Endothelial cell of umbilical vein (primary cell): ENCODE results near the gene NCS1. TPM values are rescaled to one million over a fixed set of nuclear protein-coding genes. Genes with fewer than 3 reads are reported as not detected.

Experiments used
- BruUV-seq: library from RNA; stranded (reverse); fragments of 400-500 nt; replicated peaks from 2 replicates; lab custom pipeline; 2021; lab: Mats Ljungman, UMichigan
- CTCF ChIA-PET: fragments of 300-600, 350-600 bp; sonication (Branson Sonifier 250); formaldehyde crosslinking; loops from one replicate; lab custom pipeline; 2021; ENCODE audit warnings: antibody characterized with exemption, inconsistent platforms; lab: Charles Lee
- POLR2A ChIA-PET: fragments of 300-600, 350-600 bp; sonication (Branson Sonifier 250); formaldehyde crosslinking; loops from one replicate; lab custom pipeline; 2021; ENCODE audit warnings: antibody characterized with exemption, inconsistent platforms; lab: Charles Lee
- DNase-seq: peaks from one replicate; pipeline ENCODE4 v3.0.0-alpha.2; 2011; ENCODE audit warnings: low read depth, low spot score
- FAIRE-seq: peaks from 2 replicates; lab custom pipeline; 2011; peaks lifted over from hg19 to GRCh38; lab: Jason Lieb, UNC
- H2AFZ ChIP-seq: 2 replicates; pipeline ENCODE4 v1.6.0; 2012; ENCODE audit warnings: low read depth, low read length, control low read depth, inconsistent platforms
- H3K27ac ChIP-seq: 2 replicates; pipeline ENCODE4 v1.5.1; 2011; ENCODE audit warnings: low read depth, mild to moderate bottlenecking, control low read depth, low read length, moderate library complexity; ENCODE audit not compliant: insufficient read depth
- H3K27me3 ChIP-seq, 2 experiments: 2 replicates each; pipeline versions ENCODE4 v1.6.0 to v1.6.1; 2011; ENCODE audit warnings: low read length in 2 of 2, mixed read lengths in 1 of 2; ENCODE audit not compliant: control insufficient read depth in 2 of 2, insufficient read depth in 2 of 2
- H3K36me3 ChIP-seq, 2 experiments: 2 replicates in 1 of 2; 3 replicates in 1 of 2; pipeline ENCODE4 v1.5.1; 2011; ENCODE audit warnings: low read length in 2 of 2, mild to moderate bottlenecking in 1 of 2, moderate library complexity in 1 of 2; ENCODE audit not compliant: control insufficient read depth in 2 of 2, insufficient read depth in 2 of 2; ENCODE audit errors: extremely low read depth in 1 of 2
- H3K4me1 ChIP-seq: 3 replicates; pipeline ENCODE4 v1.5.1; 2011; ENCODE audit warnings: mild to moderate bottlenecking, low read length; ENCODE audit not compliant: control insufficient read depth, insufficient read depth; ENCODE audit errors: extremely low read depth
- H3K4me2 ChIP-seq: 2 replicates; pipeline ENCODE4 v1.6.1; 2011; ENCODE audit warnings: low read length, control low read depth, mixed read lengths; ENCODE audit not compliant: insufficient read depth
- H3K4me3 ChIP-seq, 3 experiments: fragments of 200-600 bp in 1 of 3; sonication (generic), shearing (Covaris generic) in 1 of 3; replicated peaks in 1 of 3; 2 replicates each; pipeline ENCODE4 v1.5.1; 2011 to 2016; ENCODE audit warnings: control low read depth in 3 of 3, low read length in 3 of 3, mild to moderate bottlenecking in 2 of 3, inconsistent platforms in 1 of 3, low read depth in 1 of 3, moderate library complexity in 1 of 3; ENCODE audit not compliant: insufficient read depth in 1 of 3
- H3K79me2 ChIP-seq: 2 replicates; pipeline ENCODE4 v1.6.0; 2012; ENCODE audit warnings: low read length, inconsistent platforms; ENCODE audit not compliant: control insufficient read depth, insufficient read depth
- H3K9ac ChIP-seq: replicated peaks from 2 replicates; pipeline ENCODE3; 2011; ENCODE audit warnings: low read length, control low read depth; ENCODE audit not compliant: insufficient read depth; ENCODE audit errors: extremely low read depth
- H3K9me1 ChIP-seq: replicated peaks from 3 replicates; pipeline ENCODE4 v1.6.0; 2011; ENCODE audit warnings: mild to moderate bottlenecking, low read length; ENCODE audit not compliant: control insufficient read depth, insufficient read depth; ENCODE audit errors: extremely low read depth
- H3K9me3 ChIP-seq: replicated peaks from 2 replicates; pipeline ENCODE4 v1.5.1; 2012; ENCODE audit warnings: low read length, inconsistent platforms; ENCODE audit not compliant: control insufficient read depth, insufficient read depth
- H4K20me1 ChIP-seq: replicated peaks from 2 replicates; pipeline ENCODE3; 2011; ENCODE audit warnings: mild to moderate bottlenecking, low read length; ENCODE audit not compliant: control insufficient read depth, insufficient read depth; ENCODE audit errors: extremely low read depth
- EZH2 ChIP-seq: IDR thresholded peaks from 2 replicates; pipeline ENCODE4 v1.6.1; 2012; ENCODE audit warnings: borderline replicate concordance, low read depth, mild to moderate bottlenecking, moderate library complexity, low read length, inconsistent platforms; ENCODE audit not compliant: severe bottlenecking
- FOS ChIP-seq: IDR thresholded peaks from 2 replicates; pipeline ENCODE4 v1.6.1; 2011; ENCODE audit warnings: mild to moderate bottlenecking, low read length, moderate library complexity, borderline replicate concordance; ENCODE audit not compliant: insufficient read depth
- GATA2 ChIP-seq: IDR thresholded peaks from 2 replicates; pipeline ENCODE4 v1.7.0; 2011; ENCODE audit warnings: low read depth, mild to moderate bottlenecking, moderate library complexity, mixed read lengths, low read length; ENCODE audit not compliant: insufficient read length, insufficient read depth
- JUN ChIP-seq: IDR thresholded peaks from 2 replicates; pipeline ENCODE4 v1.6.1; 2011; ENCODE audit warnings: borderline replicate concordance, low read depth; ENCODE audit not compliant: insufficient read length, insufficient read depth
- MAX ChIP-seq: IDR thresholded peaks from 2 replicates; pipeline ENCODE4 v1.6.1; 2011; ENCODE audit not compliant: insufficient read depth, insufficient read length
- MYC ChIP-seq: IDR thresholded peaks from one replicate; pipeline ENCODE4 v1.6.1; 2011; ENCODE audit warnings: mild to moderate bottlenecking, low read depth, low read length
- POLR2A ChIP-seq: IDR thresholded peaks from 2 replicates; pipeline ENCODE4 v1.6.1; 2012; ENCODE audit warnings: low read depth, mild to moderate bottlenecking, control low read depth, low read length
- POLR2AphosphoS5 ChIP-seq: IDR thresholded peaks from 2 replicates; pipeline ENCODE4 v1.6.1; 2012; ENCODE audit warnings: low read depth, mild to moderate bottlenecking, control low read depth, low read length, moderate library complexity; ENCODE audit not compliant: insufficient read depth
- dilution Hi-C: fragments of 300-500 bp; cut with MboI; formaldehyde crosslinking; loops from one replicate; pipeline ENCODE4 v1.15.0; 2019; ENCODE audit warnings: low sequenced_read_pairs; ENCODE audit not compliant: extremely low pct_ligation_motif_present
- intact Hi-C: fragments of 100-400 bp; cut with micrococcal nuclease; formaldehyde crosslinking; loops from one replicate; pipeline ENCODE4 v1.10.0; 2022
- polyA plus RNA-seq, 4 experiments: library from polyadenylated mRNA; depleted of rRNA in 3 of 4; stranded (reverse) in 3 of 4; unstranded in 1 of 4; fragments of >200 nt; gene quantifications; 2 replicates each; pipeline versions ENCODE4 v1.2.1 to v1.2.3, GENCODE V29; 2011 to 2012; ENCODE audit warnings: missing spikeins in 1 of 4
- total RNA-seq: library from RNA; stranded (reverse); gene quantifications from 2 replicates; pipeline ENCODE4 v1.2.3, GENCODE V29; 2021
- TF ChIP-seq, protein P1 (sequence below), 2 donors: IDR thresholded peaks; 1 replicate in 1 of 2; 2 replicates in 1 of 2; pipeline ENCODE4 v1.5.1; 2011; ENCODE audit warnings: low read length in 2 of 2, mild to moderate bottlenecking in 2 of 2, moderate library complexity in 2 of 2, control low read depth in 1 of 2, inconsistent platforms in 1 of 2, low read depth in 1 of 2; ENCODE audit not compliant: insufficient read depth in 1 of 2; ENCODE audit errors: extremely low read depth in 1 of 2

NCS1 gene
- total and polyA plus RNA-seq, 2 donors (not counting 3 experiments of a cell fraction or from before 2014, with no cell fraction given), result 53.6 to 77.4 TPM

DNA sequence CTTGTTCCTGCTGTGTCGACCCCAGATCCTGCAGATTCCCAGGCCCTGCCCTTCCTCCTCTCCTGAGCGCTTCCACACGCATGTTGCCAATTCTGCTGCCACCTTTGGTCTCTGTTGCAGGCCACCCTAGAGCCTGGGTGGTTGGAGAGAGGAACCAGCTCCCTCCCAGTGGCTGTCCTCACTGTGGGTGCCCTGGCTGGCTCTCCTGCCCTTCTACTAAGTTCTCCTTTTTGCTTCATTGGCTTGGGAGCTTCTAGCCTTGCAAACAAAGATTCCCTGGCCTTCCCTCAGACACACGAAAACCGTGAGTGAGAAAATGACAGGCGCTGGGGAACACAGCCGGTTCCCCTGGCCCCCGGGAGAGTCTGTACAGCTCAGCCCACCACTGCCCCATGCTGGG, 14.2 kb upstream of the NCS1 start:
- Histone ChIP-seq H3K27me3 (peaks cover 3 to 6% of the 10 kb centered on the region in 2 experiments), H3K36me3 (no peaks in the 10 kb centered on the region), H3K9me3 (no peaks in the 10 kb centered on the region), H3K9ac (no peak overlapping the region), H3K27ac (no peak overlapping the region), H4K20me1 (no peaks in the 10 kb centered on the region), H3K9me1 (no peaks in the 10 kb centered on the region), H3K4me1 (no peaks in the 10 kb centered on the region), H2AFZ (no peak overlapping the region), H3K4me2 (no peak overlapping the region), H3K4me3 (no peak overlapping the region), H3K79me2 (no peaks in the 10 kb centered on the region)
- FAIRE-seq (no peak), DNase-seq (no peak)
- dilution Hi-C loops, result no loop called here
- CTCF ChIA-PET, result interaction anchor here (2.2 kb wide), 1 partner anchor 78 kb away, joined by 9 read pairs; no protein-coding TSS in a partner anchor
- no peak for TF ChIP-seq FOS
- no peak for TF ChIP-seq EZH2
- no peak for TF ChIP-seq JUN
- TF ChIP-seq, protein P1, sequence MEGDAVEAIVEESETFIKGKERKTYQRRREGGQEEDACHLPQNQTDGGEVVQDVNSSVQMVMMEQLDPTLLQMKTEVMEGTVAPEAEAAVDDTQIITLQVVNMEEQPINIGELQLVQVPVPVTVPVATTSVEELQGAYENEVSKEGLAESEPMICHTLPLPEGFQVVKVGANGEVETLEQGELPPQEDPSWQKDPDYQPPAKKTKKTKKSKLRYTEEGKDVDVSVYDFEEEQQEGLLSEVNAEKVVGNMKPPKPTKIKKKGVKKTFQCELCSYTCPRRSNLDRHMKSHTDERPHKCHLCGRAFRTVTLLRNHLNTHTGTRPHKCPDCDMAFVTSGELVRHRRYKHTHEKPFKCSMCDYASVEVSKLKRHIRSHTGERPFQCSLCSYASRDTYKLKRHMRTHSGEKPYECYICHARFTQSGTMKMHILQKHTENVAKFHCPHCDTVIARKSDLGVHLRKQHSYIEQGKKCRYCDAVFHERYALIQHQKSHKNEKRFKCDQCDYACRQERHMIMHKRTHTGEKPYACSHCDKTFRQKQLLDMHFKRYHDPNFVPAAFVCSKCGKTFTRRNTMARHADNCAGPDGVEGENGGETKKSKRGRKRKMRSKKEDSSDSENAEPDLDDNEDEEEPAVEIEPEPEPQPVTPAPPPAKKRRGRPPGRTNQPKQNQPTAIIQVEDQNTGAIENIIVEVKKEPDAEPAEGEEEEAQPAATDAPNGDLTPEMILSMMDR (IDR thresholded peaks at IDR 0.05; ENCODE audit: extremely low read depth in 1 of 2, insufficient read depth in 1 of 2, low read depth in 1 of 2, low read length in 2 of 2), result no peak
- TF ChIP-seq MYC, result no peak
- no peak for TF ChIP-seq POLR2AphosphoS5
- TF ChIP-seq MAX, result no peak
- TF ChIP-seq POLR2A, result no peak
- TF ChIP-seq GATA2, result no peak
- BruUV-seq, result no TSS peak
- POLR2A ChIA-PET, result no interaction called here
- intact Hi-C loops, result no loop called here
